ENCODE results near the gene FBL. TPM values are rescaled to one million over a fixed set of nuclear protein-coding genes. Genes with fewer than 3 reads are reported as not detected.

The FBL gene
- total and polyA plus RNA-seq, 4 donors: 23.3 to 96.2 (median 57.7) TPM

GRCh38 chr19:39824143-39825092, 21.8 kb downstream of the FBL start:
- peak; percentile 15 for TF ChIP-seq NR2F2 (IDR thresholded peaks at IDR 0.05)
- TF ChIP-seq JUND (IDR thresholded peaks at IDR 0.05): no peak
- TF ChIP-seq FOXA1 (IDR thresholded peaks at IDR 0.05): no peak
- TF ChIP-seq YY1 (IDR thresholded peaks at IDR 0.05): peak; percentile 92
- TF ChIP-seq ZBTB33 (IDR thresholded peaks at IDR 0.05): peak; percentile 43
- TF ChIP-seq RAD21 (IDR thresholded peaks at IDR 0.05): no peak
- peak in 1 of 2 donors; percentile 67 for TF ChIP-seq GABPA (IDR thresholded peaks at IDR 0.05 in 1 of 2, conservative IDR thresholded peaks at IDR 0.05 in 1 of 2)
- TF ChIP-seq HNF4A (conservative IDR thresholded peaks at IDR 0.05): peak; percentile 22 to 29
- TF ChIP-seq MAX (IDR thresholded peaks at IDR 0.05): peak; percentile 62
- peak; percentile 54 for TF ChIP-seq REST (IDR thresholded peaks at IDR 0.05)
- no peak for TF ChIP-seq HNF4G (IDR thresholded peaks at IDR 0.05)
- TF ChIP-seq RXRA (IDR thresholded peaks at IDR 0.05): peak; percentile 29 to 45
- no peak for TF ChIP-seq TAF1 (conservative IDR thresholded peaks at IDR 0.05)
- peak; percentile 84 for TF ChIP-seq SP1 (IDR thresholded peaks at IDR 0.05)
- TF ChIP-seq EGR1 (IDR thresholded peaks at IDR 0.05; ENCODE audit: low read depth in 2 of 2): no peak
- TF ChIP-seq FOXA2 (IDR thresholded peaks at IDR 0.05): no peak
- TF ChIP-seq ATF3 (IDR thresholded peaks at IDR 0.05): no peak
- TF ChIP-seq CTCF (IDR thresholded peaks at IDR 0.05; ENCODE audit: low read depth, low read length, missing input control): no peak
- Histone ChIP-seq H3K4me1 (ENCODE audit: control insufficient read depth in 4 of 4, insufficient read depth in 4 of 4, low read length in 3 of 4) (peaks cover 2 to 20% (median 15%) of the 10 kb centered on the region in 4 donors), H3K27ac (ENCODE audit: low read depth in 1 of 2, low read length in 2 of 2) (peak overlapping the region; percentile 8 to 42), H3K9me3 (ENCODE audit: control insufficient read depth in 4 of 4, low read length in 3 of 4) (no peaks in the 10 kb centered on the region), H3K4me3 (ENCODE audit: low read depth in 1 of 3, low read length in 3 of 3) (peak overlapping the region; percentile 56 to 94 (median 92)), H3K36me3 (ENCODE audit: control insufficient read depth in 4 of 4, insufficient read depth in 3 of 4, low read depth in 1 of 4, low read length in 3 of 4) (peaks cover 0 to 24% (median 4%) of the 10 kb centered on the region in 4 donors), H3K27me3 (ENCODE audit: control insufficient read depth in 4 of 4, insufficient read depth in 4 of 4, low read length in 3 of 4) (no peaks in the 10 kb centered on the region), H3K9ac (ENCODE audit: low read depth in 1 of 2, low read length in 2 of 2) (peak overlapping the region; percentile 64 to 73)
- DNase-seq (ENCODE audit: low spot score): peak; percentile 79
- WGBS: 7% methylated on average over 47 of the region's 47 CpGs

All from liver (tissue), 9 donors.